ENCODE measurements around the gene UTP14C.

GRCh38 chr13:51978796-51979556 lies 45.5 kb upstream of the UTP14C start:
- no peak for TF ChIP-seq CTCF (IDR thresholded peaks at IDR 0.05; ENCODE audit: low read depth, low read length, poor library complexity, severe bottlenecking)
- TF ChIP-seq EZH2phosphoT487 (IDR thresholded peaks at IDR 0.05; ENCODE audit: borderline replicate concordance, low read length): no peak
